Posterior vena cava (tissue), 2 donors: ENCODE data around the gene TMEM41B. TPM values are rescaled to one million over a fixed set of nuclear protein-coding genes. Genes with fewer than 3 reads are reported as not detected.
"Not testable (repeated sequence)": the region's sequence is repeated elsewhere in the genome, so short reads cannot be mapped to it uniquely, and the experiment has no call there.

ENCODE experiments used
- DNase-seq: peaks from one replicate; pipeline ENCODE4 v3.0.0-alpha.2; 2020; ENCODE audit warnings: low spot score
- intact Hi-C, 2 donors: fragments of 100-400 bp; cut with DNase I; formaldehyde crosslinking; loops; one replicate each; pipeline versions ENCODE4 v1.14.1 to v1.14.2; 2022 to 2023
- total RNA-seq, 2 donors: library from RNA; stranded (reverse); fragmentation: NEBNext Ultra II Directional; extraction: Animal tissue kit (Norgen Biotek cat#: 25700); gene quantifications; one replicate each; pipeline ENCODE4 v1.2.1, GENCODE V29; 2021
- donor health status: DM: yes; HTN: yes; CAD: no.
- donor health status: DM: yes; HTN: yes; CAD: no.

Gene TMEM41B
- total RNA-seq, 2 donors from 2014 or later = 16.8 to 18.0 TPM

GRCh38 chr11:9266132-9266736, 48.2 kb downstream of the TMEM41B start:
- DNase-seq = no peak
- intact Hi-C loops = loop anchor here in 1 of 2 donors (10.0 kb wide), 1 partner anchor 99 kb away; no protein-coding TSS in a partner anchor

- peak; percentile 95 for DNase-seq
- intact Hi-C loops = loop anchor here in 1 of 2 donors (10.0 kb wide), 1 partner anchor 99 kb away; no protein-coding TSS in a partner anchor
Observed at GRCh38 chr11:9265211-9266131, 48.9 kb downstream of the TMEM41B start, which contains the start of gene DENND5A. TSS of gene DENND5A (minus strand) at chr11:9265350. CDS start at chr11:9265069, 281 bp downstream.

- DNase-seq = peak; percentile 91
- intact Hi-C loops = loop anchor here in 1 of 2 donors (10.0 kb wide), 1 partner anchor 100 kb away; no protein-coding TSS in a partner anchor
Observed at GRCh38 chr11:9264316-9265210, 49.8 kb downstream of the TMEM41B start.

- no peak for DNase-seq
- intact Hi-C loops = loop anchor here in 1 of 2 donors (10.0 kb wide), 1 partner anchor 101 kb away; no protein-coding TSS in a partner anchor
Observed at GRCh38 chr11:9263840-9264315, 50.5 kb downstream of the TMEM41B start.

GRCh38 chr11:9260838-9261146, 53.6 kb downstream of the TMEM41B start:
- intact Hi-C loops = loop anchor here in 1 of 2 donors (10.0 kb wide), 1 partner anchor 104 kb away; no protein-coding TSS in a partner anchor
- DNase-seq = not testable (repeated sequence)

- DNase-seq = no peak
- intact Hi-C loops = loop anchor here in 1 of 2 donors (10.0 kb wide), 1 partner anchor 105 kb away; no protein-coding TSS in a partner anchor
Observed at GRCh38 chr11:9259981-9260837, 54.2 kb downstream of the TMEM41B start.

- DNase-seq, intact Hi-C loops: not testable (repeated sequence)
Observed at GRCh38 chr11:9258279-9258678, 56.1 kb downstream of the TMEM41B start.

GRCh38 chr11:9254416-9254815, 60.0 kb downstream of the TMEM41B start:
- intact Hi-C loops = no loop called here
- DNase-seq = no peak

- no peak for DNase-seq
- intact Hi-C loops = no loop called here
Observed at GRCh38 chr11:9253086-9253485, 61.3 kb downstream of the TMEM41B start.

GRCh38 chr11:9251311-9251710, 63.1 kb downstream of the TMEM41B start:
- intact Hi-C loops = no loop called here
- DNase-seq = no peak

GRCh38 chr11:9250139-9250582, 64.2 kb downstream of the TMEM41B start:
- no peak for DNase-seq
- intact Hi-C loops = no loop called here

GRCh38 chr11:9249252-9249651, 65.1 kb downstream of the TMEM41B start:
- intact Hi-C loops = no loop called here
- no peak for DNase-seq

- DNase-seq = no peak
- intact Hi-C loops = no loop called here
Observed at GRCh38 chr11:9247863-9248262, 66.5 kb downstream of the TMEM41B start.

- intact Hi-C loops, DNase-seq: not testable (repeated sequence)
Observed at GRCh38 chr11:9236242-9236641, 78.2 kb downstream of the TMEM41B start.

GRCh38 chr11:9232482-9232881, 81.9 kb downstream of the TMEM41B start:
- intact Hi-C loops = no loop called here
- DNase-seq = no peak

- DNase-seq = no peak
- intact Hi-C loops = no loop called here
Observed at GRCh38 chr11:9231848-9232177, 82.6 kb downstream of the TMEM41B start.
